ENCODE measurements around the gene HOXA3. TPM values are rescaled to one million over a fixed set of nuclear protein-coding genes. Genes with fewer than 3 reads are reported as not detected.

HOXA3 gene
- total RNA-seq, 1 experiment from 2014 or later: not detected

GRCh38 chr7:27145165-27145913 lies 7.0 kb downstream of the HOXA3 start:
- Histone ChIP-seq H3K79me1 (ENCODE audit: insufficient read depth, low read depth, low read length, poor library complexity, severe bottlenecking) (no peaks in the 10 kb centered on the region), H3K14ac (ENCODE audit: insufficient read depth, low read length) (no peak overlapping the region), H3K4me1 (ENCODE audit: insufficient read depth, low read length) (no peaks in the 10 kb centered on the region), H2BK20ac (ENCODE audit: low read depth, low read length, poor library complexity, severe bottlenecking) (no peak overlapping the region), H4K5ac (ENCODE audit: insufficient read length, low read depth, low read length) (no peak overlapping the region), H3K18ac (ENCODE audit: insufficient read length, low read depth, low read length) (no peak overlapping the region), H2BK12ac (ENCODE audit: insufficient read length, low read depth, low read length) (no peak overlapping the region), H2BK5ac (ENCODE audit: insufficient read length, low read length) (no peak overlapping the region), H3K79me2 (ENCODE audit: insufficient read depth, low read length) (no peaks in the 10 kb centered on the region), H3K4ac (ENCODE audit: low read depth, low read length) (no peak overlapping the region), H3K9me3 (ENCODE audit: control insufficient read depth, low read depth, low read length) (no peaks in the 10 kb centered on the region), H3K23ac (ENCODE audit: insufficient read length, low read depth, low read length) (no peak overlapping the region), H3K9ac (ENCODE audit: extremely low read depth, insufficient read length, low read length) (no peak overlapping the region), H4K20me1 (ENCODE audit: control insufficient read depth, insufficient read depth, insufficient read length) (no peaks in the 10 kb centered on the region), H3K27me3 (ENCODE audit: insufficient read depth, low read length) (peaks cover 96% of the 10 kb centered on the region), H4K91ac (ENCODE audit: insufficient read length, low read depth, low read length) (no peak overlapping the region), H3K23me2 (ENCODE audit: insufficient read length, low read depth, low read length, poor library complexity, severe bottlenecking) (peaks cover 14% of the 10 kb centered on the region), H3K27ac (ENCODE audit: insufficient read length, low read depth, low read length) (no peak overlapping the region), H3K4me2 (ENCODE audit: insufficient read depth, insufficient read length, low read length) (no peak overlapping the region), H2AK5ac (ENCODE audit: insufficient read length, low read length) (no peak overlapping the region), H4K8ac (replicated peaks; ENCODE audit: insufficient read length, low read depth, low read length) (no peak overlapping the region), H2AFZ (ENCODE audit: low read length) (no peak overlapping the region), H2BK15ac (ENCODE audit: low read depth, low read length) (no peak overlapping the region), H3K56ac (ENCODE audit: insufficient read length, low read depth, low read length) (no peak overlapping the region), H3T11ph (ENCODE audit: low read length) (no peak overlapping the region), H2BK120ac (ENCODE audit: low read depth, low read length, poor library complexity, severe bottlenecking) (no peak overlapping the region)
- Mint-ChIP-seq H3K36me3 (ENCODE audit: insufficient read depth in 1 of 3, low read depth in 3 of 3) (no peaks in the 10 kb centered on the region; a peak in 3 of 7 replicates), H3K9me3 (peaks cover 19 to 28% of the 10 kb centered on the region in 2 experiments), H3K4me1 (peaks cover 5 to 23% of the 10 kb centered on the region in 2 experiments), H3K27me3 (ENCODE audit: low read depth) (peaks cover 100% of the 10 kb centered on the region), H3K27ac (no peak overlapping the region), H3K4me3 (no peak overlapping the region)
- DNase-seq: no peak
- TF ChIP-seq CTCF (conservative IDR thresholded peaks at IDR 0.05): no peak
- WGBS (ENCODE audit: extremely low coverage, insufficient read length, low lambda C conversion rate): no CpG with 5 or more reads among the region's 47 CpGs

All from H9 (cell line).